H1 (cell line): ENCODE results near the gene FABP7.

Experiments used
- BACH1 ChIP-seq: IDR thresholded peaks from 2 replicates; pipeline ENCODE4 v1.6.1; 2012; ENCODE audit warnings: low read length, improper control_type of control experiment
- CEBPB ChIP-seq: IDR thresholded peaks from 2 replicates; pipeline ENCODE4 v1.6.1; 2012; ENCODE audit warnings: low read depth, low read length
- CREB1 ChIP-seq: IDR thresholded peaks from 2 replicates; pipeline ENCODE4 v1.6.1; 2012; ENCODE audit warnings: inconsistent platforms
- CTCF ChIP-seq, 3 experiments: IDR thresholded peaks; 1 replicate in 2 of 3; 2 replicates in 1 of 3; pipeline versions ENCODE4 v1.5.1 to v1.6.1; 2011; ENCODE audit warnings: low read length in 3 of 3, mild to moderate bottlenecking in 3 of 3, inconsistent platforms in 2 of 3, low read depth in 1 of 3, moderate library complexity in 1 of 3; ENCODE audit not compliant: insufficient read depth in 1 of 3; ENCODE audit errors: control extremely low read depth in 1 of 3
- EP300 ChIP-seq, 2 experiments: IDR thresholded peaks; 1 replicate in 1 of 2; 2 replicates in 1 of 2; pipeline ENCODE4 v1.6.1; 2011 to 2012; ENCODE audit warnings: low read depth in 2 of 2, low read length in 2 of 2, mild to moderate bottlenecking in 2 of 2, borderline replicate concordance in 1 of 2, inconsistent platforms in 1 of 2, moderate library complexity in 1 of 2
- HDAC6 ChIP-seq: IDR thresholded peaks from one replicate; pipeline ENCODE4 v1.7.1; 2012; ENCODE audit warnings: low read depth, mild to moderate bottlenecking, inconsistent platforms, low read length, moderate library complexity
- MAX ChIP-seq: IDR thresholded peaks from 2 replicates; pipeline ENCODE4 v1.6.1; 2012; ENCODE audit warnings: inconsistent platforms
- POLR2A ChIP-seq, 2 experiments: IDR thresholded peaks; 1 replicate in 1 of 2; 2 replicates in 1 of 2; pipeline ENCODE4 v1.6.1; 2011; ENCODE audit warnings: low read depth in 2 of 2, low read length in 2 of 2, mild to moderate bottlenecking in 2 of 2; ENCODE audit errors: control extremely low read depth in 1 of 2
- POLR2AphosphoS5 ChIP-seq: IDR thresholded peaks from 2 replicates; pipeline ENCODE4 v1.6.1; 2011; ENCODE audit warnings: low read depth, low read length
- SP1 ChIP-seq: IDR thresholded peaks from 2 replicates; pipeline ENCODE4 v1.6.1; 2011; ENCODE audit warnings: low read depth, low read length
- SP4 ChIP-seq: IDR thresholded peaks from 2 replicates; pipeline ENCODE4 v1.6.1; 2012; ENCODE audit warnings: low read length, inconsistent platforms
- TAF1 ChIP-seq: IDR thresholded peaks from 2 replicates; pipeline ENCODE4 v1.6.1; 2011; ENCODE audit warnings: mild to moderate bottlenecking, low read depth, low read length
- YY1 ChIP-seq: IDR thresholded peaks from 2 replicates; pipeline ENCODE4 v1.6.1; 2011; ENCODE audit warnings: low read depth, mild to moderate bottlenecking, low read length
- ZNF274 ChIP-seq: IDR thresholded peaks from 2 replicates; pipeline ENCODE4 v1.7.0; 2012; ENCODE audit warnings: low read length, borderline replicate concordance; ENCODE audit errors: extremely low read depth

GRCh38 chr6:122775975-122776374, 3.5 kb upstream of the FABP7 start:
- TF ChIP-seq EP300 (IDR thresholded peaks at IDR 0.05; ENCODE audit: borderline replicate concordance in 1 of 2, low read depth in 2 of 2, low read length in 2 of 2) (no peak), CTCF (IDR thresholded peaks at IDR 0.05; ENCODE audit: control extremely low read depth in 1 of 3, insufficient read depth in 1 of 3, low read depth in 1 of 3, low read length in 3 of 3) (no peak), CEBPB (no peak), POLR2A (IDR thresholded peaks at IDR 0.05; ENCODE audit: control extremely low read depth in 1 of 2, low read depth in 2 of 2, low read length in 2 of 2) (no peak), ZNF274 (no peak), SP1 (no peak), YY1 (no peak), POLR2AphosphoS5 (no peak), BACH1 (no peak), HDAC6 (no peak), MAX (no peak), SP4 (no peak), CREB1 (no peak), TAF1 (no peak)
